Hematopoietic multipotent progenitor cell treated with erythropoietin and hydrocortisone succinate and interleukin-3 and kit ligand, for 17 days (in vitro differentiated cells): ENCODE results near the gene ZNF780A.
"Not testable (repeated sequence)": the region's sequence is repeated elsewhere in the genome, so short reads cannot be mapped to it uniquely, and the experiment has no call there.

Experiments
- DNase-seq: peaks from one replicate; pipeline ENCODE4 v3.0.0-alpha.2; 2015; ENCODE audit warnings: low spot score

ZNF780A gene

DNA sequence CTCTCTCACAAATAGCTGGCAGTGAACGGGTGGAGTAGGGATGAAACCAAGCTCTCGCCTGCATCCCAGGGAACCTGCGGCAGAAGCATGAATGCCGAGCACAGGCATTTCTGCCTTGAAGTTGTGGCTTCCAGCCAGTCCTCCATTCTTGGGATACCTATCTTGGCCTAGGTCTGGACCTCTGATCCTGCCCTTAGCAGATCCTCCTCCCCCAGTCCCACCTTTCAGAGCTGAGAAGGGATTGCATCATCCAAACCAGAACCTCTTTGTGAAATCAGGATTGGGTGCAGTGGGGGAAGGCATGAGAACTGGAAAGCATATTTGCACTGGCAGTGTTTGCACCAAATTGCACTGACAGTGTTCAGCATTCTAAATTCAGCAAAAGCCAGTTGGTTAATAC lies 5.8 kb downstream of the ZNF780A start:
- DNase-seq, result no peak

- no peak for DNase-seq
Measured at GRCh38 chr19:40081411-40081810, 9.3 kb downstream of the ZNF780A start.

DNA sequence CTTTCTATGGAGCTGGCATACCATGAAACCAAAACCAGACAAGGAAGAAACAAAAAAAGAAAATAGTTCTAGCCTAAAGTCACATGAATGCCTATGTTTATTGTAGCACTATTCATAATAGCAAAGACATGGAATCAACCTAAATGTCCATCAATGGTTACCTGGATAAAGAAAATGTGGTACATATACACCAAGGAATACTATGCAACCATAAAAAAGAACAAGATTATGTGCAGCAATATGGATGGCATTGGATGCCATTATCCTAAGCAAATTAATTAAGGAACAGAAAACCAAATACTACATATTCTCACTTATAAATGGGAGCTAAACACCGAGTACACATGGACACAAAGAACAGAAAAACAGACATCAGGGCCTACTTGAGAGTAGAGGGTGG lies 10.5 kb downstream of the ZNF780A start:
- no peak for DNase-seq

GRCh38 chr19:40078377-40078776 lies 12.4 kb downstream of the ZNF780A start:
- no peak for DNase-seq

DNA sequence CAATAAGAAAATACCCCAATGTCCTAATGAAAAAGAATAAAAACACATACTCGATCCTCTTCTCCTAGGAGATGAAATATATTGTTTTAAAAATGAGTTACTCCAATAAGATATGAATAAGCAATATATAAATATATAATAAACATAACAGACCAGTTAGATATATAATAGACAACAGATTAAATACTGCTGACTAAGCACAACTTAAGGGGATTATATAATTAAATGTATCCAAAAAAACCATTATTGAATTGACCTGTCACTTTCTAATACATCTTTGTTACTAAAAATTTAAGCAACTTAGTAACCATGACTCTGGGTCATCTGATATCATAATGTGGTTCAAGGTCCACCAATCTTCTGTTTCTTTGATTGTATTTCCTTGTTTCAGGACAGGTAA lies 20.7 kb downstream of the ZNF780A start:
- DNase-seq, result no peak

- DNase-seq, result no peak
Measured at GRCh38 chr19:40059624-40060023, 31.1 kb downstream of the ZNF780A start.

- no peak for DNase-seq
Measured at GRCh38 chr19:40057166-40057565, 33.6 kb downstream of the ZNF780A start.

DNA sequence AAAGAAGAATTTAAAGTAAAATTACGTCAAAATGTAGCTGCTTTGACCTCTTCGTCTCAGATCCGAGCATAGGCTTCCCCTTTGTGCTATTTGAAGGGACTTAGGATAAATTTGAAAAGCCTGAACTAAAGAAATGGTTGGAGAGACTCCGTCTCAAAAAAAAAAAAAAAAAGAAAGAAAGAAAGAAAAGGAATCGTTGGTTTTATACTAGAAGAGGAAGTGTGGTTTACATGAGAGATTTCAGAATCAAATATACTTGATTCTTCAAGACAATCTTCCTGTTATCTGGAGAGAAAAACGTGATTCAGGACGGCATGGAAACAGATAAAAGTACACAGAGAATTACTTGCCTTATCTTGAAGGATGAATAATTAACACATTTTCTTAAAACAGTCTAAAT lies 34.2 kb downstream of the ZNF780A start:
- no peak for DNase-seq

DNA sequence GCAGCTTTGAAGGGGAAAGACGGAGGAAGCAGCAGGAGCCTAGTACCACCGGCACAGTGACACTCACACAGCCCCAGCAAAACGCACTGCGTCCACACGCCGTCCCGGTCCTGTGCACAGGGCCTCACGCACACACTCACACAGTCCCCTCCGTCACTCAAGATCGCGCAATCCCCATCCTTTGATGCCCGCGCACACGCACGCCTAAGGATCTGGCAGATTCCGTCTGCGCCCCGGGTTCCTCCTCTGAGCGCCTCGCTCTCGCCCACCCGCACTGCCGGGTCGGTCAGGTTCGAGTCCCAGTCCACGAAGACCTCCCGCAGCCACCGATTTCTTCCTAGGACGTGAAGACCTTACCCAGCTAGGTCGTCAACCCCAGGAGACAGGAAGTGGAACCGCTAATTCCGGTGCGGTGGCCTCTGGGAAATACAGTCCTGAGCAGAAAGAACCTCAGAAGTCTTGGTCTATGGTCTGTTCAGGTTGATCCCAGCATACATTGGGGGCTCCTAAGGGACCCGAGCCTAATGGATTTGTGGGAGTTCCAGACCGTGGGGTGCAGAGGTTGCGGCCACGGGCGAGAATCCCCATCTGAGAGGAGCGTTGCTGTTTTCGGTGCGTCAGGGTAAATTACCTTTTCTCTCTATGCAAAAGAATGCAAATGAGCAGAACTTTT lies 34.8 kb downstream of the ZNF780A start, which contains the start of gene ZNF780B:
ZNF780B (minus strand) TSS at position 400 of the 673 bp plus-strand sequence. CDS start 5,899 bp downstream, outside the sequence.
- no peak for DNase-seq

DNA sequence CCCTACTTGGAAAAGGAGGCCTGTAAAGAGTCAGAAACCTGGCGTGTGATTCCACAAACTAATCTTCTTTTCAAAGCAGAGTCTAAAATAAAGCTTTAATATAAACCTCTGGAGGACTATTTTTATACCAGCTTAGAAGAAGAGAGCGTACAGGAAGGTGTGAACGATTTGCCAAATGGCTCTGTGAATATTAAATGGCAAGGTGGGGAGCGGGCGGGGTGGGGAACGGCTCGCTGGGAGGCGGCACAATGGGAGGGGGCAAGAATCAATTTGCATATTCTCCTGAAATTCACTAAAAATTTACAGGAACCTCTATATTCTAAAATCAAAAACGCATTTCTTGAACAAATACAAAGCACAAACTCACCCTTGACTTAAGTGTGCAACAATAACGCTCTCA lies 35.7 kb downstream of the ZNF780A start:
- no peak for DNase-seq

- DNase-seq, result no peak
Measured at GRCh38 chr19:40054632-40055031, 36.1 kb downstream of the ZNF780A start.

- no peak for DNase-seq
Measured at GRCh38 chr19:40053491-40053890, 37.3 kb downstream of the ZNF780A start.

- DNase-seq, result not testable (repeated sequence)
Measured at GRCh38 chr19:40041718-40042117, 49.0 kb downstream of the ZNF780A start.

DNA sequence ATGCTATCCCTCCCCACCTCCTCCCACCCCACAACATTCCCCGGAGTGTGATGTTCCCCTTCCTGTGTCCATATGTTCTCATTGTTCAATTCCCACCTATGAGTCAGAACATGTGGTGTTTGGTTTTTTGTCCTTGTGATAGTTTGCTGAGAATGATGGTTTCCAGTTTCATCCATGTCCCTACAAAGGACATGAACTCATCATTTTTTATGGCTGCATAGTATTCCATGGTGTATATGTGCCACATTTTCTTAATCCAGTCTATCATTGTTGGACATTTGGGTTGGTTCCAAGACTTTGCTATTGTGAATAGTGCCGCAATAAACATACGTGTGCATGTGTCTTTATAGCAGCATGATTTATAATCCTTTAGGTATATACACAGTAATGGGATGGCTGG lies 52.7 kb downstream of the ZNF780A start:
- not testable (repeated sequence) for DNase-seq

DNA sequence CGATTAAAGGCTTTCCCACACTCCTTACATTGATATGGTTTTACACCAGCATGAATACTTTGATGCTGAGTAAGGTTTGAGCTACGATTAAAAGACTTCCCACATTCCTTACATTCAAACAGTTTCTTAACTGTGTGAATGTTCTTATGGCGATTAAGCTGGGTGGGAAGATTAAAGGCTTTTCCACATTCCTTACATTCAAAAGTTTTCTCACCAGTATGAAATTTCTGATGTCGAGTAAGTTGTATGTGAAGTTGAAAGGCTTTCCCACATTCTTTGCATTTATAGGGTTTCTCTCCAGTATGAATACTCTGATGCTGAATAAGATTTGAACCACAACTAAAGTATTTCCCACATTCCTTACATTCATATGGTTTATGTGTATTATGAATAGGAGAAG lies 54.7 kb downstream of the ZNF780A start:
- DNase-seq, result no peak

- no peak for DNase-seq
Measured at GRCh38 chr19:40033989-40034560, 56.7 kb downstream of the ZNF780A start.

- no peak for DNase-seq
Measured at GRCh38 chr19:40026597-40026970, 64.2 kb downstream of the ZNF780A start.

DNA sequence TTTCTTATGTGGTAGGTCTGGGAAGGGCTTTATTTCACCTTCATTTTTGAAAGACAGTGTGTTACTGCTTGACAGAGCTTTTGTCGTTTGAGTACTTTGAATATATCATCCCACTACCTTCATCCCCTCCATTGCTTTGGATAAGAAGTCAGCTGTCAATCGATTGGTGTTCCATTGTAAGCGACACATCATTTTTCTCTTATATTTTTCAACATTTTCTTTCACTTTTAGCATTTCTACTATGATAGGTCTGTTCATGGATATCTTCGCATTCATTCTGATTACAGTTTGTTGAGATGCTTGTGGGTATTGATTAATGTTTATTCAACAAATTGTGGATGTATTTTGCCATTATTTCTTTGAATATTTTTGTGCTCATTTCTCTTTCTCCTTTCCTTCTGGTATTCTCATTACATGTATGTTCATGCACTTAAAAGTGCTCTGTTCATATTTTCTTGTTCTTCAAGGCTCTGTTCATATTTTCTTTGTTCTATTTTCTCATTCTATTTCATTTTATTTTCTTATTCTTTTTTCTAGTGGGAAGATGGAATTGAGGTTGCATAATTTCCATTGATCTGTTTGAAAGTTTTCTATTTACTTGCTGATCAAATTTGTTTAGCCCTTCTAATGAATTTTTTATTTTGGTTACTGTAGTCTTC lies 64.7 kb downstream of the ZNF780A start:
- no peak for DNase-seq

- DNase-seq, result no peak
Measured at GRCh38 chr19:40023969-40024368, 66.8 kb downstream of the ZNF780A start.
